Adrenal gland (tissue), 12 donors: Measurements from ENCODE around the gene CHMP1B. TPM values are rescaled to one million over a fixed set of nuclear protein-coding genes. Genes with fewer than 3 reads are reported as not detected.
"Not testable (repeated sequence)": the region's sequence is repeated elsewhere in the genome, so short reads cannot be mapped to it uniquely, and the experiment has no call there.

Experiments
- DNase-seq, 7 donors: peaks; one replicate each; pipeline ENCODE4 v3.0.0-alpha.2; 2019 to 2020
- H3K27ac ChIP-seq, 5 donors: fragments of 200-600 bp; sonication (generic) in 4 of 5; 1 replicate in 3 of 5; 2 replicates in 2 of 5; pipeline versions ENCODE4 v1.5.1 to v1.8.0; 2016 to 2020; ENCODE audit warnings: mild to moderate bottlenecking in 1 of 5
- H3K27me3 ChIP-seq: fragments of 200-600 bp; 2 replicates; pipeline ENCODE4 v1.8.0; 2021
- H3K36me3 ChIP-seq, 2 donors: fragments of 200-600 bp; replicated peaks in 1 of 2; 1 replicate in 1 of 2; 2 replicates in 1 of 2; pipeline versions ENCODE4 v1.5.1 to v1.8.0; 2018 to 2022
- H3K4me1 ChIP-seq, 2 donors: fragments of 200-600 bp; replicated peaks in 1 of 2; 1 replicate in 1 of 2; 2 replicates in 1 of 2; pipeline versions ENCODE4 v1.5.1 to v1.8.0; 2018 to 2021
- H3K4me3 ChIP-seq, 4 donors: fragments of 200-600 bp; sonication (generic) in 3 of 4; one replicate each; pipeline ENCODE4 v1.5.1; 2016 to 2018
- H3K9me3 ChIP-seq, 3 donors: fragments of 200-600 bp; sonication (generic) in 1 of 3; replicated peaks in 1 of 3; 1 replicate in 2 of 3; 2 replicates in 1 of 3; pipeline versions ENCODE4 v1.5.1 to v1.8.0; 2016 to 2021
- CTCF ChIP-seq, 6 experiments: fragments of 450-650 bp in 4 of 6; fragments of 200-600 bp in 2 of 6; sonication (generic) in 1 of 6; IDR thresholded peaks; 1 replicate in 5 of 6; 2 replicates in 1 of 6; pipeline versions ENCODE4 v1.5.1 to v1.8.0; 2016 to 2021; ENCODE audit warnings: antibody characterized with exemption in 6 of 6, mild to moderate bottlenecking in 2 of 6, moderate library complexity in 1 of 6
- POLR2A ChIP-seq, 2 donors: fragments of 450-650 bp; IDR thresholded peaks; one replicate each; pipeline ENCODE4 v1.6.1; 2017; ENCODE audit warnings: antibody characterized with exemption in 2 of 2, mild to moderate bottlenecking in 2 of 2, moderate library complexity in 1 of 2
- WGBS, 4 donors: extraction: QIAGEN DNeasy Blood & Tissue Kit in 2 of 4; methylation state at CpG; one replicate each; pipeline versions ENCODE4 v1.1.5 to v1.1.7; 2013 to 2017; 5-methylcytosine and 5-hydroxymethylcytosine counted together
- intact Hi-C, 2 donors: fragments of 100-400 bp; cut with DNase I; formaldehyde crosslinking; loops; one replicate each; pipeline versions ENCODE4 v1.14.1 to v1.15.0; 2022 to 2023
- polyA plus RNA-seq, 3 donors: library from polyadenylated mRNA; stranded (reverse); fragments of 200-250 nt in 2 of 3; fragments of 350-450 nt in 1 of 3; fragmentation: Illumina TruSeq in 1 of 3; extraction: RNeasy Lipid Tissue Mini Kit (QIAGEN cat#74804) in 1 of 3; gene quantifications; one replicate each; pipeline ENCODE4 v1.2.3, GENCODE V29; 2013 to 2014
- total RNA-seq, 9 donors: library from RNA; depleted of rRNA in 4 of 9; stranded (reverse); fragments of >200 nt in 4 of 9; fragments of 120-200 nt in 1 of 9; fragmentation: NEBNext Ultra II Directional in 1 of 9; extraction: Animal tissue kit (Norgen Biotek cat#: 25700) in 1 of 9; gene quantifications; one replicate each; pipeline versions ENCODE4 v1.1.0 to v1.2.4, GENCODE V29; 2013 to 2023
- donor health status: healthy with polysubstance abuse.
- donor health status: Bipolar disorder and iron deficiency.
- donor health status: DM: yes; HTN: yes; CAD: no.
- donor health status: DM: no; HTN: no; CAD: no.
- donor health status: DM: no; HTN: no; CAD: no.
- donor health status: DM: yes; HTN: yes; CAD: no.

The CHMP1B gene
- total and polyA plus RNA-seq, 12 donors, result 17.5 to 52.6 (median 41.5) TPM

GRCh38 chr18:11849279-11849678, 1.9 kb upstream of the CHMP1B start:
- Histone ChIP-seq H3K4me3 (no peak overlapping the region), H3K27me3 (no peaks in the 10 kb centered on the region), H3K27ac (peak overlapping the region in 4 of 5 donors; percentile 2 to 95 (median 90)), H3K4me1 (peaks cover 6 to 24% of the 10 kb centered on the region in 2 donors), H3K9me3 (no peaks in the 10 kb centered on the region), H3K36me3 (no peaks in the 10 kb centered on the region)
- TF ChIP-seq POLR2A (IDR thresholded peaks at IDR 0.05), result no peak
- no peak for TF ChIP-seq CTCF (IDR thresholded peaks at IDR 0.05)
- DNase-seq, result no peak
- WGBS, 4 donors, result 84 to 93% (median 91%) methylated on average over 7 of the region's 7 CpGs
- intact Hi-C loops, result no loop called here

GRCh38 chr18:11849841-11850634, 1.2 kb upstream of the CHMP1B start:
- Histone ChIP-seq H3K36me3 (no peaks in the 10 kb centered on the region), H3K9me3 (no peaks in the 10 kb centered on the region), H3K4me1 (peaks cover 6 to 24% of the 10 kb centered on the region in 2 donors), H3K27ac (peak overlapping the region; percentile 2 to 95 (median 91)), H3K27me3 (no peaks in the 10 kb centered on the region), H3K4me3 (peak overlapping the region in 3 of 4 donors; percentile 77 to 95 (median 82))
- no peak for TF ChIP-seq CTCF (IDR thresholded peaks at IDR 0.05)
- TF ChIP-seq POLR2A (IDR thresholded peaks at IDR 0.05), result peak; percentile 24 to 68
- WGBS, 4 donors, result 6 to 18% (median 12%) methylated on average over 8 to 17 of the region's 17 CpGs
- DNase-seq, result peak; percentile 62 to 89 (median 77)
- intact Hi-C loops, result loop anchor here in 1 of 2 donors (10.0 kb wide), 1 partner anchor 55 kb away; the partner anchor contains the start of gene MPPE1

- no peaks in the 10 kb centered on the region for H3K9me3 ChIP-seq
- 0 to 1% (median 1%) methylated on average over 10 of the region's 10 CpGs for WGBS, 4 donors
- H3K27me3 ChIP-seq, result no peaks in the 10 kb centered on the region
- no peaks in the 10 kb centered on the region for H3K36me3 ChIP-seq
- no peak for DNase-seq
- TF ChIP-seq CTCF (IDR thresholded peaks at IDR 0.05) (no peak), POLR2A (IDR thresholded peaks at IDR 0.05) (no peak)
- intact Hi-C loops, result loop anchor here in 1 of 2 donors (10.0 kb wide), 1 partner anchor 54 kb away; the partner anchor contains the start of gene MPPE1
- H3K27ac ChIP-seq, result peak overlapping the region; percentile 79 to 95 (median 91)
- H3K4me3 ChIP-seq, result peak overlapping the region; percentile 62 to 95 (median 80)
- H3K4me1 ChIP-seq, result peaks cover 6 to 24% of the 10 kb centered on the region in 2 donors
Observed at GRCh38 chr18:11850821-11851145, 430 bp upstream of the CHMP1B start.

GRCh38 chr18:11851806-11852337, 659 bp downstream of the CHMP1B start:
- no peaks in the 10 kb centered on the region for H3K36me3 ChIP-seq
- H3K4me3 ChIP-seq, result peak overlapping the region; percentile 62 to 95 (median 80)
- peak; percentile 30 to 67 (median 47) for DNase-seq
- 0 to 1% (median 1%) methylated on average over 18 to 23 of the region's 23 CpGs for WGBS, 4 donors
- H3K27ac ChIP-seq, result peak overlapping the region in 4 of 5 donors; percentile 79 to 95 (median 93)
- H3K27me3 ChIP-seq, result no peaks in the 10 kb centered on the region
- intact Hi-C loops, result loop anchor here in 1 of 2 donors (10.0 kb wide), 1 partner anchor 53 kb away; the partner anchor contains the start of gene MPPE1
- no peaks in the 10 kb centered on the region for H3K9me3 ChIP-seq
- TF ChIP-seq CTCF (IDR thresholded peaks at IDR 0.05) (no peak), POLR2A (IDR thresholded peaks at IDR 0.05) (no peak)
- H3K4me1 ChIP-seq, result peaks cover 6 to 27% of the 10 kb centered on the region in 2 donors

GRCh38 chr18:11854554-11854953, 3.3 kb downstream of the CHMP1B start:
- H3K27ac ChIP-seq, result not testable (repeated sequence)
- intact Hi-C loops, result loop anchor here in 1 of 2 donors (10.0 kb wide), 1 partner anchor 50 kb away; the partner anchor contains the start of gene MPPE1
- H3K4me1 ChIP-seq, result peaks cover 12 to 28% of the 10 kb centered on the region in 2 donors

More at GRCh38 chr18:11854554-11854953, 3.3 kb downstream of the CHMP1B start:
- H3K27me3 ChIP-seq, DNase-seq, H3K36me3 ChIP-seq, H3K9me3 ChIP-seq, H3K4me3 ChIP-seq: not testable (repeated sequence)
- 91 to 97% (median 94%) methylated on average over 6 of the region's 6 CpGs for WGBS, 4 donors
